ENCODE results near the gene BCAN.

- no peak for TF ChIP-seq CTCF (conservative IDR thresholded peaks at IDR 0.05)
- no peak for TF ChIP-seq EZH2 (IDR thresholded peaks at IDR 0.05; ENCODE audit: low read depth)
Observed at GRCh38 chr1:156594190-156594589, 47.7 kb upstream of the BCAN start.
